SK-N-SH (cell line): Measurements from ENCODE around the gene PUS3. TPM values are rescaled to one million over a fixed set of nuclear protein-coding genes. Genes with fewer than 3 reads are reported as not detected.

Experiments used
- CTCF ChIA-PET: fragments of 300-600, 350-600 bp; formaldehyde crosslinking; extraction: SDS; loops from one replicate; lab custom pipeline; 2021; lab: Yijun Ruan, JAX
- POLR2A ChIA-PET: fragments of 350-600 bp; sonication (Branson Sonifier 250); formaldehyde crosslinking; extraction: SDS; loops from one replicate; lab custom pipeline; 2020; ENCODE audit warnings: antibody characterized with exemption, inconsistent platforms; lab: Yijun Ruan, JAX
- DNase-seq: peaks from one replicate; pipeline ENCODE4 v3.0.0; 2012
- H2AFZ ChIP-seq: fragments of 200-600 bp; sonication (generic); 2 replicates; pipeline ENCODE4 v1.8.1; 2016; ENCODE audit warnings: antibody characterized with exemption, mild to moderate bottlenecking, low read depth
- H3F3A ChIP-seq: fragments of 200-600 bp; sonication (generic); replicated peaks from 2 replicates; pipeline ENCODE3; 2016; ENCODE audit warnings: antibody characterized with exemption, mild to moderate bottlenecking; ENCODE audit not compliant: insufficient read depth
- H3K27ac ChIP-seq, 2 experiments: fragments of 200-500 bp in 1 of 2; fragments of 200-600 bp in 1 of 2; sonication (Bioruptor generic) in 1 of 2; sonication (generic), shearing (Covaris generic) in 1 of 2; 2 replicates each; pipeline versions ENCODE4 v1.5.1 to v1.6.1; 2014 to 2016; ENCODE audit warnings: low read depth in 2 of 2, inconsistent platforms in 1 of 2, low read length in 1 of 2, mild to moderate bottlenecking in 1 of 2, mixed read lengths in 1 of 2
- H3K27me3 ChIP-seq: fragments of 200-600 bp; sonication (generic), shearing (Covaris generic); 2 replicates; pipeline ENCODE4 v1.6.1; 2016; ENCODE audit warnings: mixed run types; ENCODE audit not compliant: insufficient read depth
- H3K36me3 ChIP-seq, 2 experiments: fragments of 200-500 bp in 1 of 2; fragments of 200-600 bp in 1 of 2; sonication (Bioruptor generic) in 1 of 2; sonication (generic) in 1 of 2; replicated peaks in 1 of 2; 2 replicates each; pipeline versions ENCODE3 to v1.5.1; 2014 to 2016; ENCODE audit warnings: low read length in 1 of 2, mild to moderate bottlenecking in 1 of 2; ENCODE audit not compliant: insufficient read depth in 2 of 2, control insufficient read depth in 1 of 2
- H3K4me1 ChIP-seq, 2 experiments: fragments of 200-500 bp in 1 of 2; fragments of 200-600 bp in 1 of 2; sonication (Bioruptor generic) in 1 of 2; sonication (generic), shearing (Covaris generic) in 1 of 2; 2 replicates each; pipeline versions ENCODE4 v1.5.1 to v1.6.1; 2014 to 2016; ENCODE audit warnings: low read depth in 1 of 2, low read length in 1 of 2, mixed run types in 1 of 2; ENCODE audit not compliant: insufficient read depth in 2 of 2, control insufficient read depth in 1 of 2
- H3K4me2 ChIP-seq: fragments of 200-600 bp; sonication (generic), shearing (Covaris generic); 2 replicates; pipeline ENCODE4 v1.6.1; 2017; ENCODE audit warnings: mixed run types
- H3K4me3 ChIP-seq, 2 experiments: fragments of 200-500 bp in 1 of 2; fragments of 200-600 bp in 1 of 2; sonication (Bioruptor generic) in 1 of 2; sonication (generic), shearing (Covaris generic) in 1 of 2; 2 replicates each; pipeline versions ENCODE4 v1.5.1 to v1.8.1; 2014 to 2016; ENCODE audit warnings: low read depth in 2 of 2, inconsistent platforms in 1 of 2, low read length in 1 of 2, mild to moderate bottlenecking in 1 of 2, mixed read lengths in 1 of 2, moderate library complexity in 1 of 2
- H3K79me2 ChIP-seq: fragments of 200-600 bp; sonication (generic); 2 replicates; pipeline ENCODE4 v1.8.1; 2017; ENCODE audit warnings: mild to moderate bottlenecking; ENCODE audit not compliant: insufficient read depth
- H3K9ac ChIP-seq: fragments of 200-600 bp; sonication (generic); 2 replicates; pipeline ENCODE4 v1.6.1; 2017; ENCODE audit warnings: mixed run types
- H3K9me2 ChIP-seq: fragments of 200-600 bp; sonication (generic); 2 replicates; pipeline ENCODE4 v1.6.1; 2017; ENCODE audit warnings: mixed run types
- H3K9me3 ChIP-seq: fragments of 200-600 bp; sonication (generic); 2 replicates; pipeline ENCODE4 v1.6.1; 2017; ENCODE audit warnings: mixed run types, mild to moderate bottlenecking, moderate library complexity
- H4K20me1 ChIP-seq: fragments of 200-600 bp; sonication (generic); 2 replicates; pipeline ENCODE4 v1.6.1; 2017; ENCODE audit warnings: mild to moderate bottlenecking, mixed run types; ENCODE audit not compliant: insufficient read depth
- GABPA ChIP-seq: IDR thresholded peaks from 2 replicates; pipeline ENCODE4 v1.4.0; 2012; ENCODE audit warnings: low read depth, mild to moderate bottlenecking
- RFX5 ChIP-seq: IDR thresholded peaks from 2 replicates; pipeline ENCODE4 v1.6.1; 2012; ENCODE audit warnings: mild to moderate bottlenecking, improper control_type of control experiment, low read length
- SIN3A ChIP-seq: IDR thresholded peaks from 2 replicates; pipeline ENCODE4 v1.6.1; 2012; ENCODE audit warnings: low read depth, mild to moderate bottlenecking, low read length, moderate library complexity, borderline replicate concordance
- TCF12 ChIP-seq: IDR thresholded peaks from 2 replicates; pipeline ENCODE4 v1.4.0; 2012
- WGBS: methylation state at CpG from one replicate; pipeline ENCODE4 v1.1.6; 2017; ENCODE audit warnings: low lambda C conversion rate; 5-methylcytosine and 5-hydroxymethylcytosine counted together
- polyA plus RNA-seq, 3 experiments: library from polyadenylated mRNA; depleted of rRNA; stranded (reverse); fragments of >200 nt; gene quantifications; 2 replicates each; pipeline ENCODE4 v1.2.3, GENCODE V29; 2012
- TF ChIP-seq, protein P1 (sequence below): fragments of 200-600 bp; sonication (generic); IDR thresholded peaks from 2 replicates; pipeline ENCODE4 v1.6.1; 2017; ENCODE audit warnings: antibody characterized with exemption, mild to moderate bottlenecking, moderate library complexity
- TF ChIP-seq, protein P2 (sequence below): IDR thresholded peaks from 2 replicates; pipeline ENCODE4 v1.4.0; 2012; ENCODE audit warnings: low read depth
- TF ChIP-seq, protein P3 (sequence below): fragments of 150-350 bp; IDR thresholded peaks from 2 replicates; pipeline ENCODE4 v1.6.1; 2016; ENCODE audit warnings: mild to moderate bottlenecking, low read depth, low read length
- TF ChIP-seq, protein P4 (sequence below): IDR thresholded peaks from 2 replicates; pipeline ENCODE4 v1.4.0; 2012; ENCODE audit warnings: low read depth, borderline replicate concordance

Gene PUS3
- polyA plus RNA-seq, 1 of the 3 experiments (the other 2 are of a cell fraction), result 7.0 TPM

DNA sequence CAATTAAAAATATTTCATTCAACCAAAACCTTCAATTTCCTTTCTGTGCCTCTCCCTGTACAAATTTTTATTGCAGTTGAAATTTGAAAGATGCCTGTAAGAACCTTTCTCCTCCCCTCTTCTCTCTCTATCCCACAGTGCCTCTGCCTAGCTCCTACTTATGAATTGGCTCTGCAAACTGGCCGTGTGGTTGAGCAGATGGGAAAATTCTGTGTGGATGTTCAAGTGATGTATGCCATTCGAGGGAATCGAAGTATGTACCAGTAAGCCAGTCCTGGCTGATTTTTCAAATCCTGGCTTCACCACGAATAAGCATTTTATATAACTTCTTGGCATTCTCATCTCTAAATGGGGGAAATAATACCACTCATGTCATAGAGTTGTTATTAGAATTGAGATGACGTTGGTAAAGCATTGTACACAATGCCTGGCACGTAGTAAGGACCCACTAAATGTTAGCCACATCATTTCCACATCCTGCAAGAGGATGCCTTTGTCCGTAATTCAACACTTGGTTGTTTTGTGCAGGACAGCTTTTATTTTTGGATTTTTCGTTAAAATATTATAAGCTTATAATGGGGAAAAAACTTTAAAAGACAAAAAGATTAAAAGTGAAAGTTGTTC lies 7.3 kb upstream of the PUS3 start:
- Histone ChIP-seq H2AFZ (no peak overlapping the region), H3K36me3 (no peaks in the 10 kb centered on the region), H3K9me3 (no peaks in the 10 kb centered on the region), H3F3A (no peaks in the 10 kb centered on the region), H3K27ac (no peak overlapping the region), H3K79me2 (no peaks in the 10 kb centered on the region), H3K4me2 (no peak overlapping the region), H3K9ac (no peak overlapping the region), H3K27me3 (peaks cover under 1% of the 10 kb centered on the region; the same call in 1 of the 2 replicates), H3K9me2 (no peaks in the 10 kb centered on the region), H3K4me1 (no peaks in the 10 kb centered on the region), H3K4me3 (no peak overlapping the region), H4K20me1 (no peaks in the 10 kb centered on the region)
- CTCF ChIA-PET, result interaction anchor here (1.2 to 1.4 kb wide), 2 partner anchors 8 to 13 kb away, joined by 3 to 4 read pairs; no protein-coding TSS in a partner anchor
- TF ChIP-seq, protein P1, sequence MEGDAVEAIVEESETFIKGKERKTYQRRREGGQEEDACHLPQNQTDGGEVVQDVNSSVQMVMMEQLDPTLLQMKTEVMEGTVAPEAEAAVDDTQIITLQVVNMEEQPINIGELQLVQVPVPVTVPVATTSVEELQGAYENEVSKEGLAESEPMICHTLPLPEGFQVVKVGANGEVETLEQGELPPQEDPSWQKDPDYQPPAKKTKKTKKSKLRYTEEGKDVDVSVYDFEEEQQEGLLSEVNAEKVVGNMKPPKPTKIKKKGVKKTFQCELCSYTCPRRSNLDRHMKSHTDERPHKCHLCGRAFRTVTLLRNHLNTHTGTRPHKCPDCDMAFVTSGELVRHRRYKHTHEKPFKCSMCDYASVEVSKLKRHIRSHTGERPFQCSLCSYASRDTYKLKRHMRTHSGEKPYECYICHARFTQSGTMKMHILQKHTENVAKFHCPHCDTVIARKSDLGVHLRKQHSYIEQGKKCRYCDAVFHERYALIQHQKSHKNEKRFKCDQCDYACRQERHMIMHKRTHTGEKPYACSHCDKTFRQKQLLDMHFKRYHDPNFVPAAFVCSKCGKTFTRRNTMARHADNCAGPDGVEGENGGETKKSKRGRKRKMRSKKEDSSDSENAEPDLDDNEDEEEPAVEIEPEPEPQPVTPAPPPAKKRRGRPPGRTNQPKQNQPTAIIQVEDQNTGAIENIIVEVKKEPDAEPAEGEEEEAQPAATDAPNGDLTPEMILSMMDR, result no peak
- no peak for TF ChIP-seq TCF12
- no peak for DNase-seq
- POLR2A ChIA-PET, result no interaction called here
- 49% methylated on average over 8 of the region's 8 CpGs for WGBS

DNA sequence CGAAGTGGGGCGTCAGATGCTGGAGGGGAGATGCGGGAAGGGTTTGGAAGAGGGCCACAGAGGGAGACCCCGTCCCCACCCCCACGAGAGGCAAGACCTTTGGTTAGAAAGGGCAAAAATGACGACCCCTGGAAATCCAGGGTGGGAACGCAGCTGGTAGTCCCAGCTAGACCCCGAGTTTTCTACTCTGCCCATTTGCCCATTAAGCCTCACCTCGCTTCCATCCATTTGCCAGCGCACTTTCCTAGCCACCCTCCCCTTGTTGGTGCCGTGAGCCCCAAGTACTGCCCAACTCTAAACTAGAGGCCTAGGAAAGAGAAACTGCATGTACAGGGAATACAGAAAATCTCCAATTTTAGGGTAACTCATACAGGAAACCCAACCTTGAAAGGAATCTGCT lies 1.7 kb upstream of the PUS3 start:
- WGBS, result 78% methylated on average over 7 of the region's 11 CpGs
- peaks cover 0 to 8% of the 10 kb centered on the region in 2 experiments; a peak in 2 of 4 replicates for H3K4me1 ChIP-seq
- H2AFZ ChIP-seq, result no peak overlapping the region
- CTCF ChIA-PET, result interaction anchor here (1.2 kb wide), 1 partner anchor 14 kb away, joined by 4 read pairs; no protein-coding TSS in a partner anchor
- H3K36me3 ChIP-seq, result peaks cover 0 to 14% of the 10 kb centered on the region in 2 experiments
- TF ChIP-seq SIN3A (no peak), RFX5 (no peak), GABPA (no peak)
- TF ChIP-seq, protein P2, sequence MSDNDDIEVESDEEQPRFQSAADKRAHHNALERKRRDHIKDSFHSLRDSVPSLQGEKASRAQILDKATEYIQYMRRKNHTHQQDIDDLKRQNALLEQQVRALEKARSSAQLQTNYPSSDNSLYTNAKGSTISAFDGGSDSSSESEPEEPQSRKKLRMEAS, result no peak
- TF ChIP-seq, protein P3, sequence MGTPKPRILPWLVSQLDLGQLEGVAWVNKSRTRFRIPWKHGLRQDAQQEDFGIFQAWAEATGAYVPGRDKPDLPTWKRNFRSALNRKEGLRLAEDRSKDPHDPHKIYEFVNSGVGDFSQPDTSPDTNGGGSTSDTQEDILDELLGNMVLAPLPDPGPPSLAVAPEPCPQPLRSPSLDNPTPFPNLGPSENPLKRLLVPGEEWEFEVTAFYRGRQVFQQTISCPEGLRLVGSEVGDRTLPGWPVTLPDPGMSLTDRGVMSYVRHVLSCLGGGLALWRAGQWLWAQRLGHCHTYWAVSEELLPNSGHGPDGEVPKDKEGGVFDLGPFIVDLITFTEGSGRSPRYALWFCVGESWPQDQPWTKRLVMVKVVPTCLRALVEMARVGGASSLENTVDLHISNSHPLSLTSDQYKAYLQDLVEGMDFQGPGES, result no peak
- TF ChIP-seq, protein P4, sequence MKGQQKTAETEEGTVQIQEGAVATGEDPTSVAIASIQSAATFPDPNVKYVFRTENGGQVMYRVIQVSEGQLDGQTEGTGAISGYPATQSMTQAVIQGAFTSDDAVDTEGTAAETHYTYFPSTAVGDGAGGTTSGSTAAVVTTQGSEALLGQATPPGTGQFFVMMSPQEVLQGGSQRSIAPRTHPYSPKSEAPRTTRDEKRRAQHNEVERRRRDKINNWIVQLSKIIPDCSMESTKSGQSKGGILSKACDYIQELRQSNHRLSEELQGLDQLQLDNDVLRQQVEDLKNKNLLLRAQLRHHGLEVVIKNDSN, result no peak
- no peaks in the 10 kb centered on the region for H3F3A ChIP-seq
- POLR2A ChIA-PET, result no interaction called here
- H3K4me3 ChIP-seq, result peak overlapping the region in 1 of 2 experiments; percentile 95; a peak in 2 of 4 replicates
- DNase-seq, result no peak
- peak overlapping the region; percentile 91 for H3K4me2 ChIP-seq
- H3K27ac ChIP-seq, result peak overlapping the region in 1 of 2 experiments; percentile 36; a peak in 1 of 4 replicates
- peaks cover 15% of the 10 kb centered on the region for H3K79me2 ChIP-seq
- no peaks in the 10 kb centered on the region for H3K9me2 ChIP-seq
- no peaks in the 10 kb centered on the region for H4K20me1 ChIP-seq
- no peak overlapping the region for H3K9ac ChIP-seq
- H3K9me3 ChIP-seq, result no peaks in the 10 kb centered on the region
- H3K27me3 ChIP-seq, result peaks cover 12% of the 10 kb centered on the region; the same call in 1 of the 2 replicates
